ENCODE results near the gene HS6ST2. TPM values are rescaled to one million over a fixed set of nuclear protein-coding genes. Genes with fewer than 3 reads are reported as not detected.

The HS6ST2 gene
- total and polyA plus RNA-seq, 3 donors from 2014 or later = 3.7 to 13.3 (median 7.6) TPM

GRCh38 chrX:132639446-132639845 is 319.0 kb downstream of the HS6ST2 start:
- no peaks in the 10 kb centered on the region for H3K36me3 ChIP-seq (ENCODE audit: low read depth, missing control alignments)
- intact Hi-C loops (cut with DNase I; ENCODE audit: low total_unique reads) = no loop called here
- no peaks in the 10 kb centered on the region for H3K4me1 ChIP-seq
- no peak overlapping the region for H3K4me3 ChIP-seq
- H3K27ac ChIP-seq = no peak overlapping the region
- no peak for DNase-seq
- no peaks in the 10 kb centered on the region for H3K9me3 ChIP-seq
- H3K27me3 ChIP-seq = no peaks in the 10 kb centered on the region
- TF ChIP-seq CTCF (IDR thresholded peaks at IDR 0.05) = no peak
- no peak for TF ChIP-seq POLR2A (IDR thresholded peaks at IDR 0.05)

DNA sequence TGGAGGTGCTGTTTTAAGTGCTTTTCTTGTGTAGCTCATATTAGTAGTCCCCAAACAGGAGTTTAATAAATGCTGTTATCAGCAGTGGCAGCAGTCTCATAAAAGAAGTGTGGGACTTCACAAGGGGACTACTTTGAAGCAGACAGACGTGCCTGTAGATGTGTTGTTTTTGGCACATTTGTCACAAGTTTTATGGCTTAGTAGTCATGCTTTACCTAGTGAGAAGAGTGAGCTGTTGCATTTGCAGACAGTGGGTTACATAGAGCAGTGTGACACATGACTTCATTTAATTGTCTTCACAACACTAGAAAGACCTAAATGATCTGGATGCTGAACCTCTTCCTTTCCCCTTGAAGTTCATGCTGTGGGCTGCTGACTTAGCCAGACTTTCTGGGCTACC is 320.1 kb downstream of the HS6ST2 start:
- intact Hi-C loops (cut with DNase I; ENCODE audit: low total_unique reads) = no loop called here
- WGBS, 2 donors = 25 to 75% methylated on average over 1 of the region's 1 CpG
- no peaks in the 10 kb centered on the region for H3K4me1 ChIP-seq
- H3K4me3 ChIP-seq = no peak overlapping the region
- no peaks in the 10 kb centered on the region for H3K36me3 ChIP-seq (ENCODE audit: low read depth, missing control alignments)
- no peaks in the 10 kb centered on the region for H3K27me3 ChIP-seq
- no peak for TF ChIP-seq CTCF (IDR thresholded peaks at IDR 0.05)
- TF ChIP-seq POLR2A (IDR thresholded peaks at IDR 0.05) = no peak
- DNase-seq = no peak
- H3K27ac ChIP-seq = no peak overlapping the region
- no peaks in the 10 kb centered on the region for H3K9me3 ChIP-seq

DNA sequence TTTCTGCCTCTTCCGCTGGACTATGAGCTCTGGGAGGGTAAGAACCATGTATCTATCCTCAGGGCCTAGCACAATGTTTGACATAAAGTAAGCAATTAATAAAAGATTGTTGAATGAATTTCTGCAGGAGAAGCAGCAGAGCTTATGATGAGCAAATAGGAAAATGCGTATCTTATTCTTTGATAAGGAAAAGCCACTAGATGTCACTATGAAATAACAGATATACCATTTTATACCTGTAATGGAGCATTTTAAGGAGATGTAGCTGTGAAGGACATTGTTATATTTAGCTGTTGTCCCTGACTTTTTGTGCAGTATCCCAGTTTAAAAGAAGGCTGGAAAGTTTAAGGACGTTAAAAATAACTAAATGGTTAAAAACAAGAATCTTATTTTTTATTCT is 322.3 kb downstream of the HS6ST2 start:
- Histone ChIP-seq H3K4me1 (no peaks in the 10 kb centered on the region), H3K27ac (no peak overlapping the region), H3K9me3 (no peaks in the 10 kb centered on the region), H3K36me3 (ENCODE audit: low read depth, missing control alignments) (no peaks in the 10 kb centered on the region), H3K27me3 (no peaks in the 10 kb centered on the region), H3K4me3 (no peak overlapping the region)
- intact Hi-C loops (cut with DNase I; ENCODE audit: low total_unique reads) = no loop called here
- TF ChIP-seq POLR2A (IDR thresholded peaks at IDR 0.05) (no peak), CTCF (IDR thresholded peaks at IDR 0.05) (no peak)
- no peak for DNase-seq
- 52 to 56% methylated on average over 3 of the region's 3 CpGs for WGBS, 2 donors

- H3K9me3 ChIP-seq = no peaks in the 10 kb centered on the region
- TF ChIP-seq CTCF (IDR thresholded peaks at IDR 0.05) (no peak), POLR2A (IDR thresholded peaks at IDR 0.05) (no peak)
- no peaks in the 10 kb centered on the region for H3K36me3 ChIP-seq (ENCODE audit: low read depth, missing control alignments)
- no peak overlapping the region for H3K27ac ChIP-seq
- H3K27me3 ChIP-seq = no peaks in the 10 kb centered on the region
- DNase-seq = peak; percentile 61
- WGBS, 2 donors = 60 to 63% methylated on average over 1 of the region's 1 CpG
- H3K4me3 ChIP-seq = no peak overlapping the region
- H3K4me1 ChIP-seq = no peaks in the 10 kb centered on the region
- intact Hi-C loops (cut with DNase I; ENCODE audit: low total_unique reads) = no loop called here
Observed at GRCh38 chrX:132634521-132634920, 323.9 kb downstream of the HS6ST2 start.

DNA sequence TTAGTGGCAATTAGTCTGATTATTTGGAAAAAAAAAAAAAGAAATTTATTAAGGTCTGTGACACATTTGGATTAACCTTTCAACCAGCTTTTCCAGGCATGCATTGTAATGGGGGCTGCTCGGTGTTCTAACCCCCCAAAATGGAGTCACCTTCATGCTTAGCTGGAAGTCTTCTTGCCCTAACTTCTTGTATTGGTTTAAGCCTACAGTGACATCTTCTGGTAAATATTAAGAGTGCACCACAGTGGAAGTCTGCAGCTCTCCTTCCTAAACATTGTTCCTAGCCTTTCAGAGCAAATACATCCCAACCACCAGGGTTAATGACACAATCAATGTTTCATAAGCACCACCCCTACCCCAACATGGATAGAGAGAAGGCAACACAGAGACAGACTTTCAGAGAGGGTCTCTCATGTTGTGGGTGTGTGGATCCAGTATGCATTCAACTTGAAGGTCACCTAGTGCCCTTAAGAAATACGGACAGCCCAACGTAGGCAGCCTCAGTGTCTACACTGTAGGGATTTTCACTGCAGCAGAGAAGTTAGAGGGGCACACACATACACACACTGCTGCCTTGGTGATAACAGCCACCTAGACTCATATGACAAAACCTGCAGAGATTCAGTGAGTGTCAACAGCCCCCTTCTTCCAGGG is 326.7 kb downstream of the HS6ST2 start:
- intact Hi-C loops (cut with DNase I; ENCODE audit: low total_unique reads) = no loop called here
- H3K27me3 ChIP-seq = no peaks in the 10 kb centered on the region
- no peaks in the 10 kb centered on the region for H3K36me3 ChIP-seq (ENCODE audit: low read depth, missing control alignments)
- no peak for DNase-seq
- TF ChIP-seq CTCF (IDR thresholded peaks at IDR 0.05) (peak in 1 of 3 experiments; percentile 16), POLR2A (IDR thresholded peaks at IDR 0.05) (no peak)
- no peak overlapping the region for H3K4me3 ChIP-seq
- no peaks in the 10 kb centered on the region for H3K4me1 ChIP-seq
- no peak overlapping the region for H3K27ac ChIP-seq
- no peaks in the 10 kb centered on the region for H3K9me3 ChIP-seq
- 35 to 42% methylated on average over 1 to 3 of the region's 3 CpGs for WGBS, 2 donors

Measured in testis (tissue), 3 donors.